Liver (tissue), 9 donors: ENCODE results near the gene ATPAF1. TPM values are rescaled to one million over a fixed set of nuclear protein-coding genes. Genes with fewer than 3 reads are reported as not detected.

Source experiments
- DNase-seq: peaks from one replicate; pipeline ENCODE4 v3.0.0-alpha.2; 2017; ENCODE audit warnings: low spot score
- H3K27ac ChIP-seq, 2 donors: one replicate each; pipeline ENCODE4 v1.7.0; 2013; ENCODE audit warnings: inconsistent platforms in 2 of 2, low read length in 2 of 2, control low read depth in 1 of 2, low read depth in 1 of 2, mild to moderate bottlenecking in 1 of 2
- H3K27me3 ChIP-seq, 4 donors: one replicate each; pipeline versions ENCODE4 v1.6.1 to v1.7.0; 2013; ENCODE audit warnings: low read length in 3 of 4, inconsistent platforms in 1 of 4, mild to moderate bottlenecking in 1 of 4, moderate library complexity in 1 of 4; ENCODE audit not compliant: control insufficient read depth in 4 of 4, insufficient read depth in 4 of 4
- H3K36me3 ChIP-seq, 4 donors: one replicate each; pipeline versions ENCODE4 v1.6.1 to v1.7.0; 2013; ENCODE audit warnings: low read length in 3 of 4, mild to moderate bottlenecking in 3 of 4, low read depth in 1 of 4, moderate library complexity in 1 of 4; ENCODE audit not compliant: control insufficient read depth in 4 of 4, insufficient read depth in 3 of 4
- H3K4me1 ChIP-seq, 4 donors: one replicate each; pipeline versions ENCODE4 v1.6.1 to v1.7.0; 2013; ENCODE audit warnings: low read length in 3 of 4, mild to moderate bottlenecking in 3 of 4, moderate library complexity in 1 of 4; ENCODE audit not compliant: control insufficient read depth in 4 of 4, insufficient read depth in 4 of 4
- H3K4me3 ChIP-seq, 3 donors: one replicate each; pipeline versions ENCODE4 v1.6.1 to v1.7.0; 2013; ENCODE audit warnings: low read length in 3 of 3, control low read depth in 1 of 3, low read depth in 1 of 3, mild to moderate bottlenecking in 1 of 3
- H3K9ac ChIP-seq, 2 donors: one replicate each; pipeline ENCODE4 v1.7.0; 2013; ENCODE audit warnings: low read length in 2 of 2, mild to moderate bottlenecking in 2 of 2, moderate library complexity in 2 of 2, control low read depth in 1 of 2, low read depth in 1 of 2
- H3K9me3 ChIP-seq, 4 donors: one replicate each; pipeline versions ENCODE4 v1.6.1 to v1.7.0; 2013; ENCODE audit warnings: low read length in 3 of 4; ENCODE audit not compliant: control insufficient read depth in 4 of 4
- EGR1 ChIP-seq, 2 donors: IDR thresholded peaks; 2 replicates each; pipeline ENCODE4 v1.6.1; 2016 to 2018; ENCODE audit warnings: antibody characterized with exemption in 2 of 2, low read depth in 2 of 2
- FOXA1 ChIP-seq: IDR thresholded peaks from 2 replicates; pipeline ENCODE4 v1.6.1; 2016; ENCODE audit warnings: antibody characterized with exemption
- FOXA2 ChIP-seq: IDR thresholded peaks from 2 replicates; pipeline ENCODE4 v1.6.1; 2016; ENCODE audit warnings: antibody characterized with exemption
- GABPA ChIP-seq, 2 donors: IDR thresholded peaks in 1 of 2; conservative IDR thresholded peaks in 1 of 2; 2 replicates each; pipeline ENCODE4 v1.6.1; 2016; ENCODE audit warnings: antibody characterized with exemption in 2 of 2, mild to moderate bottlenecking in 1 of 2, moderate library complexity in 1 of 2
- HNF4A ChIP-seq, 2 donors: conservative IDR thresholded peaks; 2 replicates each; pipeline ENCODE4 v1.6.1; 2016; ENCODE audit warnings: antibody characterized with exemption in 2 of 2, mild to moderate bottlenecking in 2 of 2
- HNF4G ChIP-seq: IDR thresholded peaks from 2 replicates; pipeline ENCODE4 v1.6.1; 2016; ENCODE audit warnings: antibody characterized with exemption
- JUND ChIP-seq, 2 donors: IDR thresholded peaks; 2 replicates each; pipeline ENCODE4 v1.6.1; 2016; ENCODE audit warnings: antibody characterized with exemption in 2 of 2
- NR2F2 ChIP-seq: IDR thresholded peaks from 2 replicates; pipeline ENCODE4 v1.6.1; 2016; ENCODE audit warnings: antibody characterized with exemption
- RAD21 ChIP-seq, 2 donors: IDR thresholded peaks; 2 replicates each; pipeline ENCODE4 v1.6.1; 2016; ENCODE audit warnings: antibody characterized with exemption in 2 of 2, mild to moderate bottlenecking in 2 of 2
- RXRA ChIP-seq, 2 donors: IDR thresholded peaks; 2 replicates each; pipeline ENCODE4 v1.6.1; 2017 to 2018; ENCODE audit warnings: antibody characterized with exemption in 2 of 2, mild to moderate bottlenecking in 1 of 2
- SP1 ChIP-seq: IDR thresholded peaks from 2 replicates; pipeline ENCODE4 v1.6.1; 2018; ENCODE audit warnings: antibody characterized with exemption, mild to moderate bottlenecking
- TAF1 ChIP-seq: conservative IDR thresholded peaks from 2 replicates; pipeline ENCODE4 v1.6.1; 2016; ENCODE audit warnings: antibody characterized with exemption, mild to moderate bottlenecking
- YY1 ChIP-seq: IDR thresholded peaks from 2 replicates; pipeline ENCODE4 v1.6.1; 2016; ENCODE audit warnings: antibody characterized with exemption, mild to moderate bottlenecking
- WGBS: extraction: QIAGEN DNeasy Blood & Tissue Kit; methylation state at CpG from one replicate; pipeline ENCODE4 v1.1.7; 2013; 5-methylcytosine and 5-hydroxymethylcytosine counted together
- polyA plus RNA-seq, 2 donors: library from polyadenylated mRNA; stranded (reverse) in 1 of 2; unstranded in 1 of 2; fragments of 200-250 nt in 1 of 2; fragments of >200 nt in 1 of 2; fragmentation: Nextera tagmentation in 1 of 2; extraction: Ambion mirVana in 1 of 2; gene quantifications; one replicate each; pipeline versions ENCODE4 v1.2.1 to v1.2.3, GENCODE V29; 2013 to 2015
- total RNA-seq, 2 donors: library from RNA; depleted of rRNA; stranded (reverse); fragments of >200 nt; gene quantifications; one replicate each; pipeline ENCODE4 v1.2.3, GENCODE V29; 2014
- TF ChIP-seq, protein P1 (sequence below): fragments of 150-350 bp; IDR thresholded peaks from 2 replicates; pipeline ENCODE4 v1.5.1; 2017; ENCODE audit warnings: improper control_type of control experiment, low read depth, low read length; ENCODE audit not compliant: missing input control
- TF ChIP-seq, protein P2 (sequence below): IDR thresholded peaks from 2 replicates; pipeline ENCODE4 v1.6.1; 2016; ENCODE audit warnings: antibody characterized with exemption
- TF ChIP-seq, protein P3 (sequence below): IDR thresholded peaks from 2 replicates; pipeline ENCODE4 v1.6.1; 2016; ENCODE audit warnings: antibody characterized with exemption
- TF ChIP-seq, protein P4 (sequence below): IDR thresholded peaks from 2 replicates; pipeline ENCODE4 v1.6.1; 2016; ENCODE audit warnings: antibody characterized with exemption
- TF ChIP-seq, protein P5 (sequence below): IDR thresholded peaks from 2 replicates; pipeline ENCODE4 v1.6.1; 2016; ENCODE audit warnings: antibody characterized with exemption, mild to moderate bottlenecking
- donor health status: healthy.
- donor health status: healthy.
- donor health status: healthy.
- donor health status: healthy.
- donor health status: healthy.

ATPAF1 gene
- total and polyA plus RNA-seq, 4 donors = 35.3 to 54.1 (median 37.0) TPM

DNA sequence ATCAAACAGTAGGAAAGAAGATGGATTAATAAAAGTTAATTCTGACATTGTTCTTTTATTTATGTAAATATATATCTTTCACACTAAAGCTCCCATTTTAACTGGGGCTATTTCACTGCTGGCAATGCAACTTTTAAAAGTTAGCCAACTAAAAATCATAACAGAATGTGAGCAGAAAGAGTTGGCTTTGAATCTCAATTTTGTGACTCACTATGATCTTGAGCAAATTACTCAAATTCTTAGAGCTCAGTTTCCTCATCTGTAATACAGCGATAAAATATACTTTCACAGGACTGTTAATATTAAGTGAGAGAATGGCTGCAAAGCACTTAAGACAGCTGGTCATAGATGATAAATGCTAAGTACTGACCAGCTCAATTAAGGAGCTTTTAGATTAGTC, 40.0 kb upstream of the ATPAF1 start:
- WGBS = 98% methylated on average over 1 of the region's 1 CpG
- H3K9me3 ChIP-seq = no peaks in the 10 kb centered on the region
- H3K27ac ChIP-seq = no peak overlapping the region
- no peaks in the 10 kb centered on the region for H3K4me1 ChIP-seq
- DNase-seq = no peak
- peaks cover 3 to 44% (median 35%) of the 10 kb centered on the region in 4 donors for H3K36me3 ChIP-seq
- no peak overlapping the region for H3K4me3 ChIP-seq
- TF ChIP-seq HNF4G (no peak), FOXA2 (no peak), EGR1 (IDR thresholded peaks at IDR 0.05; ENCODE audit: low read depth in 2 of 2) (no peak), GABPA (IDR thresholded peaks at IDR 0.05 in 1 of 2, conservative IDR thresholded peaks at IDR 0.05 in 1 of 2) (no peak), YY1 (no peak), RAD21 (IDR thresholded peaks at IDR 0.05) (no peak), FOXA1 (no peak), HNF4A (conservative IDR thresholded peaks at IDR 0.05) (no peak), SP1 (no peak), NR2F2 (no peak), JUND (IDR thresholded peaks at IDR 0.05) (no peak), RXRA (IDR thresholded peaks at IDR 0.05) (no peak), TAF1 (no peak)
- TF ChIP-seq, protein P1, sequence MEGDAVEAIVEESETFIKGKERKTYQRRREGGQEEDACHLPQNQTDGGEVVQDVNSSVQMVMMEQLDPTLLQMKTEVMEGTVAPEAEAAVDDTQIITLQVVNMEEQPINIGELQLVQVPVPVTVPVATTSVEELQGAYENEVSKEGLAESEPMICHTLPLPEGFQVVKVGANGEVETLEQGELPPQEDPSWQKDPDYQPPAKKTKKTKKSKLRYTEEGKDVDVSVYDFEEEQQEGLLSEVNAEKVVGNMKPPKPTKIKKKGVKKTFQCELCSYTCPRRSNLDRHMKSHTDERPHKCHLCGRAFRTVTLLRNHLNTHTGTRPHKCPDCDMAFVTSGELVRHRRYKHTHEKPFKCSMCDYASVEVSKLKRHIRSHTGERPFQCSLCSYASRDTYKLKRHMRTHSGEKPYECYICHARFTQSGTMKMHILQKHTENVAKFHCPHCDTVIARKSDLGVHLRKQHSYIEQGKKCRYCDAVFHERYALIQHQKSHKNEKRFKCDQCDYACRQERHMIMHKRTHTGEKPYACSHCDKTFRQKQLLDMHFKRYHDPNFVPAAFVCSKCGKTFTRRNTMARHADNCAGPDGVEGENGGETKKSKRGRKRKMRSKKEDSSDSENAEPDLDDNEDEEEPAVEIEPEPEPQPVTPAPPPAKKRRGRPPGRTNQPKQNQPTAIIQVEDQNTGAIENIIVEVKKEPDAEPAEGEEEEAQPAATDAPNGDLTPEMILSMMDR = no peak
- TF ChIP-seq, protein P2, sequence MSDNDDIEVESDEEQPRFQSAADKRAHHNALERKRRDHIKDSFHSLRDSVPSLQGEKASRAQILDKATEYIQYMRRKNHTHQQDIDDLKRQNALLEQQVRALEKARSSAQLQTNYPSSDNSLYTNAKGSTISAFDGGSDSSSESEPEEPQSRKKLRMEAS = no peak
- TF ChIP-seq, protein P3, sequence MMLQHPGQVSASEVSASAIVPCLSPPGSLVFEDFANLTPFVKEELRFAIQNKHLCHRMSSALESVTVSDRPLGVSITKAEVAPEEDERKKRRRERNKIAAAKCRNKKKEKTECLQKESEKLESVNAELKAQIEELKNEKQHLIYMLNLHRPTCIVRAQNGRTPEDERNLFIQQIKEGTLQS = no peak
- TF ChIP-seq, protein P4, sequence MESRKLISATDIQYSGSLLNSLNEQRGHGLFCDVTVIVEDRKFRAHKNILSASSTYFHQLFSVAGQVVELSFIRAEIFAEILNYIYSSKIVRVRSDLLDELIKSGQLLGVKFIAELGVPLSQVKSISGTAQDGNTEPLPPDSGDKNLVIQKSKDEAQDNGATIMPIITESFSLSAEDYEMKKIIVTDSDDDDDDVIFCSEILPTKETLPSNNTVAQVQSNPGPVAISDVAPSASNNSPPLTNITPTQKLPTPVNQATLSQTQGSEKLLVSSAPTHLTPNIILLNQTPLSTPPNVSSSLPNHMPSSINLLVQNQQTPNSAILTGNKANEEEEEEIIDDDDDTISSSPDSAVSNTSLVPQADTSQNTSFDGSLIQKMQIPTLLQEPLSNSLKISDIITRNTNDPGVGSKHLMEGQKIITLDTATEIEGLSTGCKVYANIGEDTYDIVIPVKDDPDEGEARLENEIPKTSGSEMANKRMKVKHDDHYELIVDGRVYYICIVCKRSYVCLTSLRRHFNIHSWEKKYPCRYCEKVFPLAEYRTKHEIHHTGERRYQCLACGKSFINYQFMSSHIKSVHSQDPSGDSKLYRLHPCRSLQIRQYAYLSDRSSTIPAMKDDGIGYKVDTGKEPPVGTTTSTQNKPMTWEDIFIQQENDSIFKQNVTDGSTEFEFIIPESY = no peak
- TF ChIP-seq, protein P5, sequence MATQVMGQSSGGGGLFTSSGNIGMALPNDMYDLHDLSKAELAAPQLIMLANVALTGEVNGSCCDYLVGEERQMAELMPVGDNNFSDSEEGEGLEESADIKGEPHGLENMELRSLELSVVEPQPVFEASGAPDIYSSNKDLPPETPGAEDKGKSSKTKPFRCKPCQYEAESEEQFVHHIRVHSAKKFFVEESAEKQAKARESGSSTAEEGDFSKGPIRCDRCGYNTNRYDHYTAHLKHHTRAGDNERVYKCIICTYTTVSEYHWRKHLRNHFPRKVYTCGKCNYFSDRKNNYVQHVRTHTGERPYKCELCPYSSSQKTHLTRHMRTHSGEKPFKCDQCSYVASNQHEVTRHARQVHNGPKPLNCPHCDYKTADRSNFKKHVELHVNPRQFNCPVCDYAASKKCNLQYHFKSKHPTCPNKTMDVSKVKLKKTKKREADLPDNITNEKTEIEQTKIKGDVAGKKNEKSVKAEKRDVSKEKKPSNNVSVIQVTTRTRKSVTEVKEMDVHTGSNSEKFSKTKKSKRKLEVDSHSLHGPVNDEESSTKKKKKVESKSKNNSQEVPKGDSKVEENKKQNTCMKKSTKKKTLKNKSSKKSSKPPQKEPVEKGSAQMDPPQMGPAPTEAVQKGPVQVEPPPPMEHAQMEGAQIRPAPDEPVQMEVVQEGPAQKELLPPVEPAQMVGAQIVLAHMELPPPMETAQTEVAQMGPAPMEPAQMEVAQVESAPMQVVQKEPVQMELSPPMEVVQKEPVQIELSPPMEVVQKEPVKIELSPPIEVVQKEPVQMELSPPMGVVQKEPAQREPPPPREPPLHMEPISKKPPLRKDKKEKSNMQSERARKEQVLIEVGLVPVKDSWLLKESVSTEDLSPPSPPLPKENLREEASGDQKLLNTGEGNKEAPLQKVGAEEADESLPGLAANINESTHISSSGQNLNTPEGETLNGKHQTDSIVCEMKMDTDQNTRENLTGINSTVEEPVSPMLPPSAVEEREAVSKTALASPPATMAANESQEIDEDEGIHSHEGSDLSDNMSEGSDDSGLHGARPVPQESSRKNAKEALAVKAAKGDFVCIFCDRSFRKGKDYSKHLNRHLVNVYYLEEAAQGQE = no peak
- no peak overlapping the region for H3K9ac ChIP-seq
- H3K27me3 ChIP-seq = no peaks in the 10 kb centered on the region
